HCT116 (cell line): ENCODE measurements around the gene EDN2. TPM values are rescaled to one million over a fixed set of nuclear protein-coding genes. Genes with fewer than 3 reads are reported as not detected.

ENCODE experiments used
- ATAC-seq: fragments of 200-7000 bp; cut with Tn5 transposase; 2 replicates; pipeline ENCODE4 v1.9.1; 2020; ENCODE audit warnings: mild to moderate bottlenecking, moderate library complexity
- BruUV-seq: library from RNA; stranded (reverse); fragments of 400-500 nt; replicated peaks from 2 replicates; lab custom pipeline; 2021; lab: Mats Ljungman, UMichigan
- CTCF ChIA-PET: fragments of 300-600 bp; sonication (Branson Sonifier 250); formaldehyde crosslinking; loops from one replicate; lab custom pipeline; 2021; ENCODE audit warnings: antibody characterized with exemption; lab: Charles Lee
- POLR2A ChIA-PET: fragments of 300-600, 350-600 bp; sonication (Branson Sonifier 250); formaldehyde crosslinking; loops from one replicate; lab custom pipeline; 2021; ENCODE audit warnings: antibody characterized with exemption; lab: Charles Lee
- RAD21 ChIA-PET, 2 experiments: fragments of 300-600 bp; sonication (Branson Sonifier 250); formaldehyde crosslinking; loops; one replicate each; lab custom pipeline; 2023; ENCODE audit warnings: low total read pairs in 2 of 2; ENCODE audit not compliant: uncharacterized antibody in 2 of 2, unreplicated experiment in 2 of 2, low non-redundant PET in 1 of 2; lab: Charles Lee
- DNase-seq: peaks from one replicate; pipeline ENCODE4 v3.0.0-alpha.2; 2010; ENCODE audit warnings: low read depth, low spot score
- H2AFZ ChIP-seq: fragments of 200-600 bp; shearing (Covaris generic), sonication (generic); 2 replicates; pipeline ENCODE4 v1.6.1; 2017; ENCODE audit warnings: low read depth, mixed run types, mixed read lengths, antibody characterized with exemption, low read length; ENCODE audit not compliant: poor library complexity, severe bottlenecking
- H3K27ac ChIP-seq: 2 replicates; pipeline ENCODE4 v1.5.1; 2012; ENCODE audit warnings: low read depth, low read length
- H3K27me3 ChIP-seq: fragments of 200-600 bp; sonication (generic); 2 replicates; pipeline ENCODE4 v1.6.1; 2016; ENCODE audit warnings: mixed run types, low read length, mixed read lengths; ENCODE audit not compliant: insufficient read depth
- H3K36me3 ChIP-seq, 2 experiments: fragments of 200-500 bp in 1 of 2; fragments of 200-600 bp in 1 of 2; sonication (Bioruptor generic) in 1 of 2; sonication (generic) in 1 of 2; 2 replicates each; pipeline versions ENCODE4 v1.5.1 to v1.6.1; 2014 to 2016; ENCODE audit warnings: low read length in 2 of 2, inconsistent platforms in 1 of 2, mixed read lengths in 1 of 2, mixed run types in 1 of 2; ENCODE audit not compliant: insufficient read depth in 2 of 2, control insufficient read depth in 1 of 2
- H3K4me1 ChIP-seq, 2 experiments: fragments of 200-600 bp in 1 of 2; sonication (generic) in 1 of 2; 2 replicates each; pipeline versions ENCODE4 v1.5.1 to v1.6.1; 2012 to 2017; ENCODE audit warnings: low read length in 2 of 2, inconsistent platforms in 1 of 2, mild to moderate bottlenecking in 1 of 2, mixed read lengths in 1 of 2, mixed run types in 1 of 2, moderate library complexity in 1 of 2; ENCODE audit not compliant: insufficient read depth in 2 of 2, control insufficient read depth in 1 of 2
- H3K4me2 ChIP-seq: fragments of 200-600 bp; sonication (generic); 2 replicates; pipeline ENCODE4 v1.6.1; 2017; ENCODE audit warnings: mixed run types, low read length, mixed read lengths
- H3K4me3 ChIP-seq, 2 experiments: fragments of 200-600 bp in 1 of 2; sonication (generic) in 1 of 2; replicated peaks in 1 of 2; 2 replicates each; pipeline ENCODE4 v1.5.1; 2011 to 2016; ENCODE audit warnings: low read length in 2 of 2, control low read depth in 1 of 2, low read depth in 1 of 2, mild to moderate bottlenecking in 1 of 2, mixed read lengths in 1 of 2, mixed run types in 1 of 2
- H3K79me2 ChIP-seq: fragments of 200-600 bp; sonication (generic); 2 replicates; pipeline ENCODE4 v1.6.1; 2017; ENCODE audit warnings: mild to moderate bottlenecking, mixed run types, low read length, moderate library complexity, mixed read lengths; ENCODE audit not compliant: insufficient read depth
- H3K9ac ChIP-seq: fragments of 200-600 bp; sonication (generic); 2 replicates; pipeline ENCODE4 v1.6.1; 2016; ENCODE audit warnings: low read length, mixed read lengths
- H3K9me2 ChIP-seq: fragments of 200-600 bp; sonication (generic), shearing (Covaris generic); 2 replicates; pipeline ENCODE4 v1.6.1; 2017; ENCODE audit warnings: mixed run types, mild to moderate bottlenecking, moderate library complexity; ENCODE audit not compliant: insufficient read depth
- H3K9me3 ChIP-seq, 2 experiments: fragments of 200-500 bp in 1 of 2; fragments of 200-600 bp in 1 of 2; sonication (Bioruptor generic) in 1 of 2; sonication (generic) in 1 of 2; 2 replicates each; pipeline ENCODE4 v1.6.1; 2014 to 2017; ENCODE audit warnings: low read length in 2 of 2, mixed read lengths in 2 of 2, inconsistent platforms in 1 of 2, low read depth in 1 of 2, mild to moderate bottlenecking in 1 of 2, mixed run types in 1 of 2, moderate library complexity in 1 of 2; ENCODE audit not compliant: control insufficient read depth in 1 of 2, insufficient read depth in 1 of 2
- H4K20me1 ChIP-seq: fragments of 200-600 bp; sonication (generic), shearing (Covaris generic); 2 replicates; pipeline ENCODE4 v1.6.1; 2017; ENCODE audit warnings: mixed run types, mild to moderate bottlenecking, moderate library complexity; ENCODE audit not compliant: insufficient read depth
- CEBPB ChIP-seq: IDR thresholded peaks from 2 replicates; pipeline ENCODE4 v1.6.1; 2012; ENCODE audit warnings: low read depth
- RAD21 ChIP-seq: IDR thresholded peaks from 2 replicates; pipeline ENCODE4 v1.6.1; 2012; ENCODE audit warnings: low read depth, mild to moderate bottlenecking
- intact Hi-C: fragments of 100-400 bp; cut with micrococcal nuclease; formaldehyde crosslinking; loops from 2 replicates; pipeline ENCODE4 v1.10.0; 2022
- total RNA-seq: library from RNA; stranded (reverse); gene quantifications from one replicate; pipeline ENCODE4 v1.2.1, GENCODE V29; 2021; ENCODE audit not compliant: unreplicated experiment

The EDN2 gene
- total RNA-seq, 1 experiment from 2014 or later, result not detected

DNA sequence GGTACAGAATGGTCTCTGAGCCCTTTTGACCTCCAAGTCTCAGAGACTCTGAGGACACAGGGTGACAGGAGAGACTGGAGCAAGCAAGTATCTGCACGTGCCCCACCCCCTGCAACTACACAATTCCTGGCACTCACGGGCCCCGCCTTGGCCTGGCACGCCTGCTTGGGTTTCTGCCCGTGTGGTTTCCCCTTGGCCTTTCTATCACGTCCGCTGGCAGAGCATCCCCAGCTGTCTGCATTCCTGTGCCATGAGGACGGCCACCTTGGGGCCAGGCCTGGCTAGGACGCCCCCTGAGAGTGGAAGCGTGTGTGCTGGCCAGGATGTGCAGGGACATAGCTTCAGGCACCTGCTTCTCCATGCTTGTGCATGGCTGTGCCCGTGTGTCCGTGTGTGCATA lies 14.3 kb upstream of the EDN2 start:
- TF ChIP-seq CEBPB, result no peak
- intact Hi-C loops, result no loop called here
- DNase-seq, result no peak
- no peaks in the 10 kb centered on the region for H3K36me3 ChIP-seq
- ChIA-PET RAD21 (no interaction called here), POLR2A (no interaction called here), CTCF (no interaction called here)
- BruUV-seq, result no TSS peak
- no peaks in the 10 kb centered on the region for H3K9me3 ChIP-seq
- 0 out of 2 replicates have a peak, but pooled peaks have one; percentile 2 for ATAC-seq
- peak overlapping the region; percentile 24 for H3K27ac ChIP-seq
- H3K9ac ChIP-seq, result 0 out of 2 replicates have a peak overlapping the region, but pooled peaks have one; percentile 23
- peaks cover 69 to 87% of the 10 kb centered on the region in 2 experiments for H3K4me1 ChIP-seq
- no peak overlapping the region for H2AFZ ChIP-seq
- H3K4me2 ChIP-seq, result peak overlapping the region; percentile 59
- H3K27me3 ChIP-seq, result no peaks in the 10 kb centered on the region
- no peak overlapping the region; a peak in 1 of 4 replicates for H3K4me3 ChIP-seq
- no peaks in the 10 kb centered on the region for H4K20me1 ChIP-seq
- no peaks in the 10 kb centered on the region for H3K9me2 ChIP-seq
- no peaks in the 10 kb centered on the region for H3K79me2 ChIP-seq

DNA sequence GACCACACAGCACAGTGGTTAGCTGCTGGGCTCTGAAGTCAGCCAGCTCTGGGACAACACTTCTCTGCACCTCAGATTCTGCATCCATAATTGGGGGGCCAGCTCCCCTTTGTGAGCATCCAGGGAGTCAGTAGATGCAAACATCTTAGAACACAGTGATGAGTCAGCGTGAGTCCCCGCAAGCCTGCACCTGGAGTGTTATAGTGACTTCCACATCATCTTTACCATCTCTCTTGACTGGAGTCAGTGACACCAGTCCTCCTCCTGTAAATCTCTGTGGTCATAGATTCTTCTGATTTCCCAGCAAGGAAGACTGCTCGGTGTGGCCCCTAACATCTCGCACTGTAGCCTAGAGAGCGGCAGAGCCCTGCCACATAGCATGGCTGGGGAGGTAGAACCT lies 13.9 kb upstream of the EDN2 start:
- intact Hi-C loops, result no loop called here
- H3K9me2 ChIP-seq, result no peaks in the 10 kb centered on the region
- H3K36me3 ChIP-seq, result no peaks in the 10 kb centered on the region
- H3K79me2 ChIP-seq, result no peaks in the 10 kb centered on the region
- CTCF ChIA-PET, result no interaction called here
- H3K9me3 ChIP-seq, result no peaks in the 10 kb centered on the region
- DNase-seq, result no peak
- H3K27ac ChIP-seq, result peak overlapping the region; percentile 24
- TF ChIP-seq RAD21, result no peak
- TF ChIP-seq, all 23 proteins: peak for 0
- Histone ChIP-seq H3K27me3 (no peaks in the 10 kb centered on the region), H4K20me1 (no peaks in the 10 kb centered on the region), H3K4me1 (peaks cover 65 to 87% of the 10 kb centered on the region in 2 experiments), H3K4me3 (no peak overlapping the region; a peak in 1 of 4 replicates), H3K4me2 (peak overlapping the region; percentile 59), H3K9ac (0 out of 2 replicates have a peak overlapping the region, but pooled peaks have one; percentile 23), H2AFZ (no peak overlapping the region)
- no peak for ATAC-seq
- POLR2A ChIA-PET, result no interaction called here
- no TSS peak for BruUV-seq
- RAD21 ChIA-PET, result no interaction called here
